ENCODE results near the gene IGSF3.

Gene IGSF3

DNA sequence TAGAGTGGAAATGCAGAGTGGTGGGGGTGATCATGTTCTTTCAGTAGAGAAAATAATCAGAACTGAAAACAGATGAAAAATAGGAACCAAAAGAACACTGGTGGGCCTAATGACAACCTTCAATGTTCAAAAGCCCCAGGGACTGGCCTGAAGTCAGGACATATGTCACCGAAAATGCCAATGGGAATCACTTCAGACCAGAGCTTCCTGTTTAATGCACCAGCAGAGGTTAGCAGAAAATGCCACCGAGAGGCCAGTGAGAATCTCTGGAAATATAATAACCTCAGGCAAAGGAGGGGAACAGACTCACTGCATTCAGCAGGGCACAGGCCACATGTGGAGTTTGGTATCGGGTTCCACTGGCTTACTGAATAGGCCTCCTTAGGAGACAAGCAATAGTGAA lies 80.8 kb downstream of the IGSF3 start:
- Histone ChIP-seq H3K27me3 (ENCODE audit: insufficient read depth, poor library complexity, severe bottlenecking) (no peaks in the 10 kb centered on the region), H3K4me3 (replicated peaks; ENCODE audit: insufficient read depth, low read length) (no peak overlapping the region), H3K27ac (replicated peaks) (no peak overlapping the region)
- DNase-seq (ENCODE audit: low read depth in 1 of 2, low spot score in 1 of 2), result no peak
- no peak for TF ChIP-seq SPI1 (IDR thresholded peaks at IDR 0.05; ENCODE audit: borderline replicate concordance, low read depth)
- TF ChIP-seq GABPA (IDR thresholded peaks at IDR 0.05; ENCODE audit: low read depth), result no peak
- no peak for TF ChIP-seq CTCF (IDR thresholded peaks at IDR 0.05; ENCODE audit: insufficient read depth, low read length)
- TF ChIP-seq, protein P1, sequence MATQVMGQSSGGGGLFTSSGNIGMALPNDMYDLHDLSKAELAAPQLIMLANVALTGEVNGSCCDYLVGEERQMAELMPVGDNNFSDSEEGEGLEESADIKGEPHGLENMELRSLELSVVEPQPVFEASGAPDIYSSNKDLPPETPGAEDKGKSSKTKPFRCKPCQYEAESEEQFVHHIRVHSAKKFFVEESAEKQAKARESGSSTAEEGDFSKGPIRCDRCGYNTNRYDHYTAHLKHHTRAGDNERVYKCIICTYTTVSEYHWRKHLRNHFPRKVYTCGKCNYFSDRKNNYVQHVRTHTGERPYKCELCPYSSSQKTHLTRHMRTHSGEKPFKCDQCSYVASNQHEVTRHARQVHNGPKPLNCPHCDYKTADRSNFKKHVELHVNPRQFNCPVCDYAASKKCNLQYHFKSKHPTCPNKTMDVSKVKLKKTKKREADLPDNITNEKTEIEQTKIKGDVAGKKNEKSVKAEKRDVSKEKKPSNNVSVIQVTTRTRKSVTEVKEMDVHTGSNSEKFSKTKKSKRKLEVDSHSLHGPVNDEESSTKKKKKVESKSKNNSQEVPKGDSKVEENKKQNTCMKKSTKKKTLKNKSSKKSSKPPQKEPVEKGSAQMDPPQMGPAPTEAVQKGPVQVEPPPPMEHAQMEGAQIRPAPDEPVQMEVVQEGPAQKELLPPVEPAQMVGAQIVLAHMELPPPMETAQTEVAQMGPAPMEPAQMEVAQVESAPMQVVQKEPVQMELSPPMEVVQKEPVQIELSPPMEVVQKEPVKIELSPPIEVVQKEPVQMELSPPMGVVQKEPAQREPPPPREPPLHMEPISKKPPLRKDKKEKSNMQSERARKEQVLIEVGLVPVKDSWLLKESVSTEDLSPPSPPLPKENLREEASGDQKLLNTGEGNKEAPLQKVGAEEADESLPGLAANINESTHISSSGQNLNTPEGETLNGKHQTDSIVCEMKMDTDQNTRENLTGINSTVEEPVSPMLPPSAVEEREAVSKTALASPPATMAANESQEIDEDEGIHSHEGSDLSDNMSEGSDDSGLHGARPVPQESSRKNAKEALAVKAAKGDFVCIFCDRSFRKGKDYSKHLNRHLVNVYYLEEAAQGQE (IDR thresholded peaks at IDR 0.05; ENCODE audit: insufficient replicate concordance, low read depth), result no peak
- no peak for TF ChIP-seq POLR2AphosphoS5 (IDR thresholded peaks at IDR 0.05; ENCODE audit: low read depth)

DNA sequence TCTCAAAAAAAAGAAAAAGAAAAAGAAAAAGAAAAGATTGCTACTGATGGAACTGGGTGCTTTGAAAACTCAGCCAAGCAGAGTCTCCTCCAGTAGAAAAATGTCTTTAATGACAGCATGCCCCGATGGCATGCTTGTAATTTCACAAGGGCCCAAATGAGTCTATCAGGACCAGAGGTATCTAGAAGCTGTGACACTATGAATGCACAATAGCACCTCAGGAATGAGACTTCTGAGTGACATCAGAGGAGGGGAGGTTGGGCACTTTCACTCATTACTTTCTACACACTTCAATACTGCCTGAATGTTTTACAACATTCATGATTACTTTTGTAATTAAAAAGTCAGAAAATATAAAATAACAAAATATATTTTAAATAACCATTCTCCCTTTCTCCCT lies 81.6 kb downstream of the IGSF3 start:
- no peaks in the 10 kb centered on the region for H3K27me3 ChIP-seq (ENCODE audit: insufficient read depth, poor library complexity, severe bottlenecking)
- DNase-seq (ENCODE audit: low read depth in 1 of 2, low spot score in 1 of 2), result no peak
- no peak overlapping the region for H3K4me3 ChIP-seq (replicated peaks; ENCODE audit: insufficient read depth, low read length)
- TF ChIP-seq POLR2AphosphoS5 (IDR thresholded peaks at IDR 0.05; ENCODE audit: low read depth) (no peak), CTCF (IDR thresholded peaks at IDR 0.05; ENCODE audit: insufficient read depth, low read length) (no peak), SPI1 (IDR thresholded peaks at IDR 0.05; ENCODE audit: borderline replicate concordance, low read depth) (no peak), GABPA (IDR thresholded peaks at IDR 0.05; ENCODE audit: low read depth) (no peak)
- TF ChIP-seq, protein P1 (IDR thresholded peaks at IDR 0.05; ENCODE audit: insufficient replicate concordance, low read depth), result no peak
- H3K27ac ChIP-seq (replicated peaks), result no peak overlapping the region

DNA sequence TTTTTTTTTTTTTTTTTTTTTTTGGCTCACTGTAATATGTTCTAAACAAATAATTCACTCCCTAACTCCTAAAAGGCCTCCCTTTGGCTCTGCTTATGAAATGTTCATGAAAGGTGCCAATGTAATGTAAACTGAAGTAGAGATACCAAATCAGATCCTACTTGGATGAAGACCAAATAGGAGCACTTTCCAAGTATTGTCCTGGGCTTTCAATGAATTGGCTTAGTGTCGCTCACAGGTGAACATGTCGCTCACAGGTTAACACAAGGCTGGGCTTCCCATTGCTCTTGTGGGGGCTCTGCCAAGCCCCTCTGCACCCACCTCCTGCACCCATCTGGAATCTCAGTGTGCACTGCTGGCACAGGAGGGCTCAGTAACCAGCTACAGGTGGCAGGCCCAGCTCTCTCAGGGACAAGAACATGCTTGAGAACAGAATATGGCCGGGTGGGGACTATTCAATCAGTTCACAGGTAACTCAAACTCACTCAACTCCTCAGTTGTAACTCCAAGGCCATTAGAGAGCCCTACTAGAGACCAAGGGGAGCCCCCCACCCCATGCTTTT lies 86.1 kb downstream of the IGSF3 start:
- no peak overlapping the region for H3K27ac ChIP-seq (replicated peaks)
- H3K4me3 ChIP-seq (replicated peaks; ENCODE audit: insufficient read depth, low read length), result no peak overlapping the region

More for the DNA sequence above, 86.1 kb downstream of the IGSF3 start:
- no peak for DNase-seq (ENCODE audit: low read depth in 1 of 2, low spot score in 1 of 2)
- H3K27me3 ChIP-seq (ENCODE audit: insufficient read depth, poor library complexity, severe bottlenecking), result no peaks in the 10 kb centered on the region
- TF ChIP-seq, protein P1 (IDR thresholded peaks at IDR 0.05; ENCODE audit: insufficient replicate concordance, low read depth), result no peak
- no peak for TF ChIP-seq GABPA (IDR thresholded peaks at IDR 0.05; ENCODE audit: low read depth)
- no peak for TF ChIP-seq CTCF (IDR thresholded peaks at IDR 0.05; ENCODE audit: insufficient read depth, low read length)
- no peak for TF ChIP-seq POLR2AphosphoS5 (IDR thresholded peaks at IDR 0.05; ENCODE audit: low read depth)
- TF ChIP-seq SPI1 (IDR thresholded peaks at IDR 0.05; ENCODE audit: borderline replicate concordance, low read depth), result no peak
